Measurements from ENCODE around the gene STK4.
A peak's percentile ranks its signal among the peaks of the same experiment; 100 is the strongest.
"Not testable (repeated sequence)": the region's sequence is repeated elsewhere in the genome, so short reads cannot be mapped to it uniquely, and the experiment has no call there.

STK4 gene

DNA sequence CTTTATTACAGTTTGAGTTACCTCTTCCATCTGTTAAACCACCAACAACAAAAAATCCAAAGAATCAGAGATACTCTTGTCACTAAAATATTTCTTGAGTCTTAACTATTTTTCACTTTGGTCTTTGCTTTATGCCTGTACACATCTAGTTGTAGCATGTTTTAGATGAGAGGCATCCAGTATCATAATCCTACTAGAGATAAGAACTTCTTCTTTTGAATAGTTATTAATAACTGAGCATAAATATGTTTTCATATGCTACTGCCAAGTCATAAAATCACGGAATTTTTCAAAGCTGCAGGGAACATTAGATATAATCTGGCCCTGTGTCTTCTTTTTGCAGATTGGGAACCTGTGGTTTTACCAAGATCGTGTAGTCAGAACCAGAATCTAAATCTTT is 55.3 kb downstream of the STK4 start:
- DNase-seq (ENCODE audit: low read depth in 1 of 2, low spot score in 1 of 2) = no peak

- not testable (repeated sequence) for DNase-seq (ENCODE audit: low read depth in 1 of 2, low spot score in 1 of 2)
These were observed 56.8 kb downstream of the STK4 start for GRCh38 chr20:45023140-45023539.

DNA sequence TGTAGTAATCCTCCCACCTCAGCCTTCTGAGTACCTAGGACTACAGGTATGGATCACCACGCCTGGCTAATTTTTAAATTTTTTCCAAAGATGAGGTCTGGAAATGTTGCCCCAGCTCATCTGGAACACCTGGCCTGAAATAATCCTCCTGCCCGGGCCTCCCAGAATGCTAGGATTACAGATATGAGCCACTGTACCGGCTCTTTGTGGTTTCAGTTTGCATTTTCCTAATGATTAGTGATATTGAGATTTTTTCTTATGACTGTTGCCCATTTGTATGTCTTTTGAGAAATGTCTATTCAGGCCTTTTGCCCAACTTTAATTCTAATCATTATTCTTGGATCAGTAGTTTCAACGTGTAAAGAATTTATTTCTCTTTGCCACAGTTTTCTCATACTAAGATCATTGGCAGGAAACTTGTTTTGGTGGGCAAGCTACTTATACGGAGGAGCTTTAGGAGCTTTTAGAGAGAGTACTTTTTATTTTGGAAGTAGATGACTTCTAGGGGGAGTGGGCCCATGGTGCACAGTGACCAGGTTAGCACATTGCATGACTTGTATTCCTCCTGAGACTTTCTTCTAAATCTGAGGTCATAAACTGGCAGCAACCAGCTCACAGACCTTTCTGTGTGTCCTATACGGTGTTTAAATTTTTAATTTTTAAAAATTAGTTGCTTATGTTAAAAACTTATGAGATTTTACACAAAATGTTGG is 62.3 kb downstream of the STK4 start:
- no peak for DNase-seq (ENCODE audit: low read depth in 1 of 2, low spot score in 1 of 2)

GRCh38 chr20:45029884-45030283 is 63.6 kb downstream of the STK4 start:
- DNase-seq (ENCODE audit: low read depth in 1 of 2, low spot score in 1 of 2) = no peak

DNA sequence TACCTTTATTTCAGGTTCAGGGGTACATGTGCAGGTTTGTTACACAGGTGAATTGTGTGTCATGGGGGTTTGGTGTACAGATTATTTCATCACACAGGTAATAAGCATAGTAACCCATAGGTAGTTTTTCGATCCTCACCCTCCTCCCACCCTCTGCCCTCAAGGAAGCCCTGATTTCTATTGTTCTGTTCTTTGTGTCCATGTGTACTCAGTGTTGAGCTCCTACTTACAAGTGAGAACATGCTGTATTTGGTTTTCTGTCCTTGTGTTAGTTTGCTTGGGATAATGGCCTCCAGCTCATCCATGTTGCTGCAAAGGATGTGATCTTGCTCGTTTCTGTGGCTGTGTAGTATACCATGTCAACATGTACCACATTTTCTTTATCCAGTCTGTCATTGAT is 66.0 kb downstream of the STK4 start:
- no peak for DNase-seq (ENCODE audit: low read depth in 1 of 2, low spot score in 1 of 2)

GRCh38 chr20:45032781-45033180 is 66.5 kb downstream of the STK4 start:
- DNase-seq (ENCODE audit: low read depth in 1 of 2, low spot score in 1 of 2) = no peak

DNA sequence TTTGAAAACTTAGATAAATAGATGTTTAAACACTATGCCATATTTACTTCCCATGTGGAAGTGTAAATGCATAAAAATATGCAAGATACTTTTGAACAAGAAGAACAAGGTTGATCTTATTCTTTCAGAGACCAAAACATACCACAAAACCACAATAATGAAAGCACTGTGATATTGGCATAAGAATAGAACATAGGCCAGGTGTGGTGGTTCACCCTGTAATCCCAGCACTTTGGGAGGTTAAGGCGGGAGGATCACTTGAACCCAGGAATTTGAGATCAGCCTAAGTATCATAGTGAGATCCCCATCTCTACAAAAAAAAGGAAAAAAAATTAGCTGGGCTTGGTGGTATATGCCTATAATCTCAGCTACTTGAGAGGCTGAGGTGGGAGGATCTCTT is 68.1 kb downstream of the STK4 start:
- DNase-seq (ENCODE audit: low read depth in 1 of 2, low spot score in 1 of 2) = no peak

DNA sequence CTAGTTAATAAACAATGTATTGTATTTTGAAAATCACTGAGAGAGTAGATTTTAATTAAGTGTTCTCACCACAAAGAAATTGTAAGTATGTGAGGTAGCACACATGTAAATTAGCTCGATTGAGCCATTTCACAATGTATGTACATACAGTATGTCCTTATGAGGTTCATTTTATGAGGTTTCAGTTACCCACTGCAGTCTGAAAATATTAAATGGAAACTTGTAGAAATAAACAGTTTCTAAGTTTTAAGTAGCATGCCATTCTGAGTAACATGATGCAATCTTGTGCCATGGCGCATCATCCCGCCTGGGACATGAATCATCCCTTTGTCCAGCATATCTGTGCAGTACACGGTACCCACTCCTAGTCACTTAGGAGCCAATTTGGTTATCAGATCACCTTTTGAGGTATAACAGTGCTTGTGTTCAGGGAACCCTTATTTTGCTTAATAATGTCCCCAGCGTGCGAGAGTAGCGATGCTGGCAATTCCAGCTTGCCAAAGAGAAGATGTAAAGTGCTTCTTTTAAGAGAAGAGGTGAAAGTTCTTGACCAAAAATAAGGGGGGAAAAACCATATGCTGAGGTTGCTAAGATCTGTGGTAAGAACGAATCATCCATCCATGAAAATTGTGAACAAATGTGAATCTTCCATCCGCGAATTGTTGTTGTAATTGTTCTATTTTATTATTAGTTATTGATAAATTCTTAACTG is 69.9 kb downstream of the STK4 start:
- DNase-seq (ENCODE audit: low read depth in 1 of 2, low spot score in 1 of 2) = peak in 1 of 2 donors; percentile 30

GRCh38 chr20:45037050-45037449 is 70.7 kb downstream of the STK4 start:
- DNase-seq (ENCODE audit: low read depth in 1 of 2, low spot score in 1 of 2) = no peak

GRCh38 chr20:45037635-45038034 is 71.3 kb downstream of the STK4 start:
- DNase-seq (ENCODE audit: low read depth in 1 of 2, low spot score in 1 of 2) = no peak

- DNase-seq (ENCODE audit: low read depth in 1 of 2, low spot score in 1 of 2) = no peak
These were observed 72.6 kb downstream of the STK4 start for GRCh38 chr20:45038745-45039474.

- no peak for DNase-seq (ENCODE audit: low read depth in 1 of 2, low spot score in 1 of 2)
These were observed 73.1 kb downstream of the STK4 start for GRCh38 chr20:45039475-45039820.

DNA sequence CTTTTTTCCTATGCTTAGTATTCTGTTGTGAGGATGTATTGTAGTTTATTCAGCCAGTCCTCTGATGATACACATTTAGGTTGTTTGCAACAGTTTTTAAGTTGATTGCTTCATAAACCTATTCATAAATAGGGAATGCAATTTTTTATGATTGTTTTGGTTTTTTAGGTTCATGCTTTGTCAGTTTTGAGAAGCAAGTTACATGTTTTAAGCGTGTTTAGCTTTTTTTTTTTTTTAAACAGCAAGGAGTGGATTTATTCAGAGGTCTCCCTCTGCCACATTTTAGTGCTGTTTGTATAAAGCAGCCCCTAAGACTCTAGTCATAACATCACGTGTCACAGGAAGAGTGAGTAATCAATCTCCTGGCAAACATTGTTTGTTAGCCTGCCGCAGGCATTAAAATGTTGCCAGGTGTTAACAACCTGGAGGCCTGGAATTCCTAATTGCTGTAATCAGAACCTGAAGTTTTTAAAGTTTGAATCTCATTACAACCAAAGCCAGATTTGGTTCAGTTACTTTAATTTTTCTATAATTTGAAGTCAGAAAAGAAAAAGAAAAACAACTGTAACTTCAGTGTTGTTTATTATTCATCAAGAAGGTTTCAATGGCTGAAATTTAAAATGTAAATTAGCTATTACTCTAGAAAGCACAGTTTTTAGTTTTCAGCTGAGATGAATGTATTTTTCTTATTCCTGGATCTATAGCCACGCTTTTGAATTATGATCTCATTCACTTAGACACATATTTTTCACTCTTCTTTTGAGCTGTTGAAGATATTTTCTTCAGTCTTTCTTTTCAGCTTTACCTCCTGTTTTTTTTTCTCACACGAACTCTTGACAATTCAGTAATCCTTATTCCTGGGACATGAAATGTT is 75.4 kb downstream of the STK4 start:
- no peak for DNase-seq (ENCODE audit: low read depth in 1 of 2, low spot score in 1 of 2)

DNA sequence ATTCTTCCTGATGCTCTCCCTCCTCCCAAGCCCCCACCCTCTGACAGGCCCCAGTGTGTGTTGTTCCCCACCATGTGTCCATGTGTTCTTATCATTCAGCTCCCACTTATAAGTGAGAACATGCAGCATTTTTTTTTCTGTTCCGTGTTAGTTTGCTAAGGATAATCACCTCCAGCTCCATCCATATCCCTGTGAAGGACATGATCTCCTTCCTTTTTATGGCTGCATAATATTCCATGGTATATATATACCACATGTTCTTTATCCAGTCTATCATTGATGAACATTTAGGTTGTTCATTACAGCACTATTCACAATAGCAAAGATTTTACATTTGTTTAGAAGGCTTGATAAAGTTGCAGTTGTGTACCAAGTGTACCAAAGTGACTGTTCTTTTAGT is 76.7 kb downstream of the STK4 start:
- DNase-seq (ENCODE audit: low read depth in 1 of 2, low spot score in 1 of 2) = no peak

GRCh38 chr20:45044084-45044573 is 77.8 kb downstream of the STK4 start:
- DNase-seq (ENCODE audit: low read depth in 1 of 2, low spot score in 1 of 2) = no peak

GRCh38 chr20:45044601-45045000 is 78.3 kb downstream of the STK4 start:
- no peak for DNase-seq (ENCODE audit: low read depth in 1 of 2, low spot score in 1 of 2)

DNA sequence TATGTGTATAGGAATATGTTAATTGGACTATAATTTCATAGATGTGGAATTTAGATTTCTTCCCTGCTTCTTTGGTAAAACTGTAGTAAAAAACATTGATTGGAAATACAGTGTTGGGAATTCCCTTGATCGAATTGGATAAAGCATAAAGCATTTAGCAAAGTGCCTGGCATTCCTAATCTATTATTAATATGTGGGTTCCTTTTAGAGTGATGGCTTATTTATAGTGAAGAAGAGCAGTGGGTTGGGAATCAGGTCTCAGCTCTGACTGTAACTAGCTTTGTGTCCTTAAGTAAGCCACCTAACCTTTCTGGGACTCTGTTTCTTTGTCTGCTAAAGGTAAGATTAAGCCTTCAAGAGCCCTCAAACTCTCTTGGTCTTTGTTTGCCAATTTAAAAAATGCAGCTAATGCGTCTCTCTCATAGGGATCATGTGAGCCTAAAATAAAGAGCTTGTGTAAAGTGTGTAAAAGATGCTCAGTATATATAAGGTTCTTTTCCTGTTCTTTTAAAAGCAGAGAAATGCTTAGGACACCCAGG is 81.3 kb downstream of the STK4 start:
- no peak for DNase-seq (ENCODE audit: low read depth in 1 of 2, low spot score in 1 of 2)

DNA sequence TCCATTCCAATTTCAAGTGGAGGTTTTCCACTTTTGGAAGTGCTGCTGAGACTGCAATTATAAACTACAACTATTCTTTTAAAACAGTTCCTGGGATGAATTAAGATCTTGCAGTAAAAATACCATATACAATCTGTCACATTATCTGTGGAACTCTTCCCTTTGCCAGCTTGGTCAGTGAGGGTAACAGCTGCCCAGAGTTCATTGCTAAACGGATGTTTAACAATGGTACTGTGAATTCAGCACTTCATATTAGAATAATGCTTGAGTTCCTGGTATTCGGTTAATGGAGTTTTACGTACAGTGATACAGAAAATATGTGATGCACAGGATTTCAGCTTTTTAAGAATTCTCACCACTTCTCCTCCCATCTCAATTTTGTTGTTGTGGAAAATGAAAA is 83.1 kb downstream of the STK4 start:
- DNase-seq (ENCODE audit: low read depth in 1 of 2, low spot score in 1 of 2) = no peak

GRCh38 chr20:45049904-45050471 is 83.7 kb downstream of the STK4 start:
- no peak for DNase-seq (ENCODE audit: low read depth in 1 of 2, low spot score in 1 of 2)

DNA sequence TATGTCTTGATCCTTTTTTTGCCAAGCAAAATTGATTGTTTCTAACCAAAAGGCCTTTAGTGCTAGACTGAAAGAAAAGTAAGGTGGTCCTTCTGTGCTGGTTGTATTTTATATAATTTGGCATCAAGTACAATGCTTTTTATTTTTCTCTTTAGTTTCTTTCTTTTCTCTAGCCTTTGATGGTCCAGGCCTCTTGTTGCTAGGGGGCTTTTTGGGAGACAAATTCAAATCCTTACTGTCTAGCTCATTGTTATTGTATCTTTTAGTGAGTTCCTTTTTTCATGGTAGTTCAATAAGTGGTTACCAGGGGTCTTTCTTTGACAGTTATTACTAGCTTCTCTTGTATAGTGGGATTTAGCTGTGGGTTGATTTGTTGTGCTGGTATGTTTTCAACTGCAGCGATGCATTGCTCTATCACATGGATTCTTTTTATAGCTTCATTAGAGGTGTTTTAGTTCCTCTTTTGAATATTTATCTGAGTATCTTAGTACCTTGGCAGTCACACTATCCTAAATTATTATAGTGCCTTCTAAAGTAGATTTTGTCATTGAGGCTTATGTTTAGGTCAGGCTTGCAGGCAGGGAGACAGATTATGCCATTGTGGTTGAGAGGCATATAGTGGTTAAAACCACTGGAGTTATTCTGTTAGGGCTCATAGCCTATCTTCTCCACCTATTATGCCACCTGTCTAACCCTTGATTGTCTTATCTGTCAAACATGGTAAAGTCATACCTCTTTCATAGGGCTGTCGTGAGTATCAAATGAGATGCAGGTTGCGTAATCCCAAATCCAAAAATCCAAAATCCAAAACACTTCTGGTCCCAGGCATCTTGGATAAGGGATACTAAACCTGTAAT is 85.1 kb downstream of the STK4 start:
- no peak for DNase-seq (ENCODE audit: low read depth in 1 of 2, low spot score in 1 of 2)

All from activated T-helper 1 cell treated with anti-CD3 and anti-CD28 coated beads, Interleukin-2, amount 50 U/mL, for 16 hours (primary cell).